IMR-90 (cell line): ENCODE measurements around the gene SLC10A3. TPM values are rescaled to one million over a fixed set of nuclear protein-coding genes. Genes with fewer than 3 reads are reported as not detected.

Experiments used
- ATAC-seq: fragments of 200-7000 bp; cut with Tn5 transposase; 2 replicates; pipeline ENCODE4 v1.9.1; 2020; ENCODE audit warnings: low read depth, mild to moderate bottlenecking, moderate library complexity
- BruUV-seq: library from RNA; stranded (reverse); fragments of 400-500 nt; replicated peaks from 2 replicates; lab custom pipeline; 2021; lab: Mats Ljungman, UMichigan
- CTCF ChIA-PET: fragments of 300-600 bp; formaldehyde crosslinking; extraction: SDS; loops from one replicate; lab custom pipeline; 2021; ENCODE audit warnings: antibody characterized with exemption; lab: Yijun Ruan, JAX
- POLR2A ChIA-PET: fragments of 300-600 bp; sonication (Branson Sonifier 250); formaldehyde crosslinking; loops from one replicate; lab custom pipeline; 2022; ENCODE audit warnings: antibody characterized with exemption; ENCODE audit not compliant: unreplicated experiment; lab: Charles Lee
- DNase-seq: peaks from one replicate; pipeline ENCODE4 v3.0.0; 2013
- H2AFZ ChIP-seq: replicated peaks from 2 replicates; pipeline ENCODE3; 2013; ENCODE audit warnings: low read length, mild to moderate bottlenecking; ENCODE audit not compliant: poor library complexity
- H2AK5ac ChIP-seq: 2 replicates; pipeline ENCODE4 v1.6.1; 2013; ENCODE audit warnings: low read depth, low read length, inconsistent platforms
- H2AK9ac ChIP-seq: replicated peaks from 2 replicates; pipeline ENCODE3; 2013; ENCODE audit warnings: mild to moderate bottlenecking, low read depth, low read length, moderate library complexity; ENCODE audit not compliant: poor library complexity
- H2BK120ac ChIP-seq: 2 replicates; pipeline ENCODE4 v1.6.1; 2013; ENCODE audit warnings: low read depth, low read length, inconsistent platforms
- H2BK15ac ChIP-seq: 3 replicates; pipeline ENCODE4 v1.6.1; 2013; ENCODE audit warnings: low read depth, low read length, inconsistent platforms
- H2BK20ac ChIP-seq: 2 replicates; pipeline ENCODE4 v1.6.1; 2013; ENCODE audit warnings: low read depth, mild to moderate bottlenecking, inconsistent platforms, low read length, moderate library complexity
- H2BK5ac ChIP-seq: 2 replicates; pipeline ENCODE4 v1.6.1; 2013; ENCODE audit warnings: mild to moderate bottlenecking, low read depth, low read length, inconsistent platforms; ENCODE audit not compliant: poor library complexity, severe bottlenecking
- H3K14ac ChIP-seq: replicated peaks from 2 replicates; pipeline ENCODE4 v1.6.1; 2013; ENCODE audit warnings: low read depth, low read length, inconsistent platforms
- H3K18ac ChIP-seq: 2 replicates; pipeline ENCODE4 v1.6.1; 2013; ENCODE audit warnings: low read depth, low read length, control low read depth
- H3K23ac ChIP-seq: 2 replicates; pipeline ENCODE4 v1.6.1; 2013; ENCODE audit warnings: low read depth, low read length, inconsistent platforms
- H3K27ac ChIP-seq: 2 replicates; pipeline ENCODE4 v1.5.1; 2013; ENCODE audit warnings: mild to moderate bottlenecking, control low read depth, low read length; ENCODE audit not compliant: insufficient read depth
- H3K27me3 ChIP-seq: 2 replicates; pipeline ENCODE4 v1.6.1; 2013; ENCODE audit warnings: low read length; ENCODE audit not compliant: control insufficient read depth, insufficient read depth
- H3K36me3 ChIP-seq: 2 replicates; pipeline ENCODE4 v1.6.1; 2013; ENCODE audit warnings: low read length, mixed read lengths; ENCODE audit not compliant: control insufficient read depth, insufficient read depth
- H3K4ac ChIP-seq: 2 replicates; pipeline ENCODE4 v1.6.1; 2013; ENCODE audit warnings: low read depth, low read length, inconsistent platforms
- H3K4me1 ChIP-seq: 2 replicates; pipeline ENCODE4 v1.6.1; 2013; ENCODE audit warnings: low read length, mixed read lengths; ENCODE audit not compliant: control insufficient read depth, insufficient read depth
- H3K4me2 ChIP-seq: 2 replicates; pipeline ENCODE4 v1.6.1; 2013; ENCODE audit warnings: low read depth, mild to moderate bottlenecking, control low read depth, low read length, moderate library complexity
- H3K4me3 ChIP-seq: 2 replicates; pipeline ENCODE4 v1.5.1; 2013; ENCODE audit warnings: low read depth, mild to moderate bottlenecking, control low read depth, low read length, moderate library complexity; ENCODE audit not compliant: insufficient read depth
- H3K56ac ChIP-seq: 2 replicates; pipeline ENCODE4 v1.6.1; 2013; ENCODE audit warnings: low read length, inconsistent platforms; ENCODE audit not compliant: insufficient read depth; ENCODE audit errors: extremely low read depth
- H3K79me1 ChIP-seq, 2 experiments: 2 replicates each; pipeline ENCODE4 v1.6.1; 2013; ENCODE audit warnings: low read length in 2 of 2, inconsistent platforms in 1 of 2, low read depth in 1 of 2
- H3K9ac ChIP-seq: 2 replicates; pipeline ENCODE4 v1.6.1; 2013; ENCODE audit warnings: low read depth, low read length, control low read depth
- H3K9me1 ChIP-seq: 2 replicates; pipeline ENCODE4 v1.6.1; 2013; ENCODE audit warnings: low read length, inconsistent platforms; ENCODE audit not compliant: insufficient read depth
- H3K9me3 ChIP-seq: 2 replicates; pipeline ENCODE4 v1.6.1; 2013; ENCODE audit warnings: low read length; ENCODE audit not compliant: control insufficient read depth, insufficient read depth
- H4K20me1 ChIP-seq: 2 replicates; pipeline ENCODE4 v1.6.1; 2013; ENCODE audit warnings: low read length, inconsistent platforms; ENCODE audit not compliant: insufficient read depth
- H4K5ac ChIP-seq: 2 replicates; pipeline ENCODE4 v1.6.1; 2013; ENCODE audit warnings: mild to moderate bottlenecking, low read depth, low read length, control low read depth
- H4K8ac ChIP-seq, 2 experiments: 2 replicates each; pipeline ENCODE4 v1.6.1; 2013; ENCODE audit warnings: low read depth in 2 of 2, low read length in 2 of 2, control low read depth in 1 of 2, inconsistent platforms in 1 of 2
- H4K91ac ChIP-seq: 2 replicates; pipeline ENCODE4 v1.6.1; 2013; ENCODE audit warnings: low read depth, low read length, inconsistent platforms; ENCODE audit not compliant: insufficient read depth
- ELK1 ChIP-seq: fragments of 150-350 bp; IDR thresholded peaks from 2 replicates; pipeline ENCODE4 v1.6.1; 2016; ENCODE audit warnings: low read depth, mild to moderate bottlenecking, low read length, moderate library complexity, borderline replicate concordance
- WGBS, 2 experiments: methylation state at CpG; one replicate each; pipeline versions ENCODE4 v1.1.5 to v1.1.7; 2013; ENCODE audit warnings: missing lambda C conversion rate in 2 of 2; ENCODE audit not compliant: insufficient read length in 1 of 2; ENCODE audit errors: extremely low coverage in 2 of 2; 5-methylcytosine and 5-hydroxymethylcytosine counted together
- dilution Hi-C: fragments of 300-500 bp; cut with HindIII; formaldehyde crosslinking; loops from one replicate; pipeline ENCODE4 v1.14.3; 2018; ENCODE audit warnings: low sequenced_read_pairs; ENCODE audit not compliant: unreplicated experiment
- in situ Hi-C: fragments of 300-500 bp; cut with MboI; formaldehyde crosslinking; loops from 3 replicates; pipeline ENCODE4 v1.14.3; 2019; ENCODE audit warnings: low sequenced_read_pairs, inconsistent platforms, mixed read lengths
- intact Hi-C: fragments of 100-400 bp; cut with micrococcal nuclease; formaldehyde crosslinking; loops from 2 replicates; pipeline ENCODE4 v1.10.0; 2022
- polyA plus RNA-seq, 3 experiments: library from polyadenylated mRNA; depleted of rRNA; stranded (reverse); fragments of >200 nt; gene quantifications; 2 replicates each; pipeline ENCODE4 v1.2.3, GENCODE V29; 2012; ENCODE audit warnings: low replicate concordance in 1 of 3
- total RNA-seq: library from RNA; depleted of rRNA; stranded (reverse); fragments of >200 nt; gene quantifications from 2 replicates; pipeline ENCODE4 v1.2.3, GENCODE V29; 2012

The SLC10A3 gene
- total and polyA plus RNA-seq, 2 of the 4 experiments (the other 2 are of a cell fraction): 15.2 to 24.6 TPM

GRCh38 chrX:154472685-154473632, 17.5 kb downstream of the SLC10A3 start:
- ChIA-PET CTCF (no interaction called here), POLR2A (no interaction called here)
- Histone ChIP-seq H3K27me3 (no peaks in the 10 kb centered on the region), H3K23ac (no peak overlapping the region), H3K4me1 (no peaks in the 10 kb centered on the region), H3K9ac (no peak overlapping the region), H4K8ac (no peak overlapping the region), H3K14ac (no peak overlapping the region), H3K18ac (no peak overlapping the region), H4K5ac (no peak overlapping the region), H3K79me1 (no peaks in the 10 kb centered on the region; a peak in 1 of 4 replicates), H2BK120ac (no peak overlapping the region), H2BK15ac (no peak overlapping the region), H3K36me3 (peaks cover 45% of the 10 kb centered on the region), H3K4ac (no peak overlapping the region), H3K9me1 (no peaks in the 10 kb centered on the region), H2BK5ac (no peak overlapping the region), H3K9me3 (peaks cover 2% of the 10 kb centered on the region; the same call in 1 of the 2 replicates), H4K20me1 (no peaks in the 10 kb centered on the region; the same call in 1 of the 2 replicates), H3K4me2 (no peak overlapping the region), H3K4me3 (no peak overlapping the region), H3K27ac (no peak overlapping the region), H2AFZ (no peak overlapping the region), H2BK20ac (no peak overlapping the region), H2AK5ac (no peak overlapping the region), H3K56ac (no peak overlapping the region), H4K91ac (no peak overlapping the region), H2AK9ac (no peak overlapping the region)
- BruUV-seq: TSS peak; percentile 38
- DNase-seq (no peak), ATAC-seq (no peak)
- dilution Hi-C loops (no loop called here), intact Hi-C loops (no loop called here), in situ Hi-C loops (no loop called here)
- WGBS, 2 experiments: 82% methylated on average over 17 of the region's 28 CpGs; no CpG with 5 or more reads in 1 of the 2 experiments
- no peak for TF ChIP-seq ELK1
